BLaER1 (cell line): ENCODE results near the gene ANKRD11.

ENCODE experiments used
- H3K27ac ChIP-seq: shearing (Covaris generic); formaldehyde crosslinking; 2 replicates; pipeline ENCODE4 v1.8.1; 2022
- H3K27me3 ChIP-seq: shearing (Covaris generic); formaldehyde crosslinking; 2 replicates; pipeline ENCODE4 v1.8.1; 2022
- H3K36me3 ChIP-seq: shearing (Covaris generic); formaldehyde crosslinking; 2 replicates; pipeline ENCODE4 v1.8.1; 2022
- H3K4me1 ChIP-seq: shearing (Covaris generic); formaldehyde crosslinking; 2 replicates; pipeline ENCODE4 v1.8.1; 2022
- H3K4me2 ChIP-seq: shearing (Covaris generic); formaldehyde crosslinking; 2 replicates; pipeline ENCODE4 v1.8.1; 2022
- H3K4me3 ChIP-seq: shearing (Covaris generic); formaldehyde crosslinking; 2 replicates; pipeline ENCODE4 v1.8.1; 2022
- H3K9ac ChIP-seq: shearing (Covaris generic); formaldehyde crosslinking; 2 replicates; pipeline ENCODE4 v1.8.1; 2022
- H3K9me3 ChIP-seq: shearing (Covaris generic); formaldehyde crosslinking; 2 replicates; pipeline ENCODE4 v1.8.1; 2022
- H4K20me1 ChIP-seq: shearing (Covaris generic); formaldehyde crosslinking; 2 replicates; pipeline ENCODE4 v1.8.1; 2022
- Cebpa-rat ChIP-seq: shearing (Covaris generic); IDR thresholded peaks from 2 replicates; pipeline ENCODE4 v1.8.1; 2022

The ANKRD11 gene

DNA sequence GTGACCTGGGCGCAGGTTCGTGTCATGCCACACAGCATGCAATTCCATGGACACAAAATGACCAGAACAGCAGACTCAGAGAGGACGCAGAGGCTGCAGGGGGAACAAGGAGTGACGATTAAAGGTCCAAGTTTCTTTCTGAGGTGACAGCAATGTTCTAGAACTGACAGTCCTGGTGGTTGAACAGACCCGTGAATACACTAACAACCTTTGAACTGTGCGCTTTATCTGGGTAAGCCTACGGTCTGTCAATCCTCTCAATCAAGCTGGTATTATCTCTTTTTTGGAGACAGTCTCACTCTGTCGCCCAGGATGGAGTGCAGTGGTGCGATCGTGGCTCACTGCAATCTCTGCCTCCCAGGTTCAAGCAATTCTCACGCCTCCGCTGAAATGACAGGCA is 138.7 kb downstream of the ANKRD11 start:
- H3K4me2 ChIP-seq = peak overlapping the region; percentile 95
- TF ChIP-seq Cebpa-rat = no peak
- H3K4me1 ChIP-seq = peaks cover 100% of the 10 kb centered on the region
- H3K27me3 ChIP-seq = no peaks in the 10 kb centered on the region
- H4K20me1 ChIP-seq = peaks cover 100% of the 10 kb centered on the region
- no peak overlapping the region for H3K27ac ChIP-seq
- H3K9me3 ChIP-seq = no peaks in the 10 kb centered on the region
- H3K9ac ChIP-seq = no peak overlapping the region
- H3K4me3 ChIP-seq = no peak overlapping the region
- peaks cover 31% of the 10 kb centered on the region for H3K36me3 ChIP-seq

GRCh38 chr16:89350701-89351380 is 139.5 kb downstream of the ANKRD11 start:
- Histone ChIP-seq H3K27me3 (no peaks in the 10 kb centered on the region), H3K4me2 (peak overlapping the region; percentile 95), H3K4me3 (no peak overlapping the region), H3K36me3 (peaks cover 27% of the 10 kb centered on the region), H3K9ac (no peak overlapping the region), H3K9me3 (no peaks in the 10 kb centered on the region), H3K27ac (no peak overlapping the region), H3K4me1 (peaks cover 100% of the 10 kb centered on the region), H4K20me1 (peaks cover 100% of the 10 kb centered on the region)
- no peak for TF ChIP-seq Cebpa-rat

DNA sequence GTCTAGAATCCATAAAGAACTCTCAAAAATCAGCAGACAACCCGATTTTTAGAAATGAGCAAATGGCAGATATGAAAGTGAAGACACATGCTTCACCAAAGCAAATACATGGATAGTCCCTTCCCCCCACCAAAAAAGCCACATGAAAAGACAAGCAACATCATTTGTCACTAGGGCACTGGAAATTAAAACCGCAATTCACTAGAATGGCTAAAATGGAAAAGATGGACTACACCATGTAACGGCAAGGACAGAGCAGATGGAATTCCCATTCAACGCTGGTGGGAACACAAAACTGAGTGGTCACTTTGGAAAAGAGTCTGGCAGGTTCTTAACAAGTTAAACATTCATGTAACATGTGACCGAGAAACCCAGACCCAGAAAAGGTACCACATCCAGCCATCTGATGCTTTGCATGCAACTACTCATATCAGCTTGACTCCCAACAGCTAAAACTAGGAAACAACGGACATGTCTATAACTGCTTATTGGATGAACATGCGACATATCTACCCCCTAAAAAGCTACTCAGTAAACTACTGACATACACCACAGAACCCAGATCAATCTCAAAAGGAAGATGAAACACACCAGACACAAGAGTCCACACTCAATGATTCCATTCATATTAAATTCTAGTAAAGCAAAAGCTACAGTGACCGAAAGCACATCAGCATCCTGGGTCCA is 140.3 kb downstream of the ANKRD11 start:
- Histone ChIP-seq H3K4me2 (peak overlapping the region; percentile 95), H3K9ac (no peak overlapping the region), H3K27ac (no peak overlapping the region), H3K4me1 (peaks cover 100% of the 10 kb centered on the region), H3K27me3 (no peaks in the 10 kb centered on the region), H3K4me3 (no peak overlapping the region), H3K9me3 (no peaks in the 10 kb centered on the region), H3K36me3 (peaks cover 27% of the 10 kb centered on the region), H4K20me1 (peaks cover 100% of the 10 kb centered on the region)
- no peak for TF ChIP-seq Cebpa-rat

GRCh38 chr16:89347807-89348206 is 142.6 kb downstream of the ANKRD11 start:
- H3K9me3 ChIP-seq = no peaks in the 10 kb centered on the region
- H3K4me1 ChIP-seq = peaks cover 100% of the 10 kb centered on the region
- peak overlapping the region; percentile 95 for H3K4me2 ChIP-seq
- no peak overlapping the region for H3K27ac ChIP-seq
- H3K36me3 ChIP-seq = peaks cover 48% of the 10 kb centered on the region
- no peak overlapping the region for H3K4me3 ChIP-seq
- TF ChIP-seq Cebpa-rat = no peak
- peaks cover 100% of the 10 kb centered on the region for H4K20me1 ChIP-seq
- no peak overlapping the region for H3K9ac ChIP-seq
- no peaks in the 10 kb centered on the region for H3K27me3 ChIP-seq

GRCh38 chr16:89346869-89347268 is 143.5 kb downstream of the ANKRD11 start:
- H3K9me3 ChIP-seq = no peaks in the 10 kb centered on the region
- H3K4me2 ChIP-seq = peak overlapping the region; percentile 18; the same call in 1 of the 2 replicates
- peaks cover 100% of the 10 kb centered on the region for H4K20me1 ChIP-seq
- no peak for TF ChIP-seq Cebpa-rat
- peaks cover 100% of the 10 kb centered on the region for H3K4me1 ChIP-seq
- no peaks in the 10 kb centered on the region for H3K27me3 ChIP-seq
- no peak overlapping the region for H3K4me3 ChIP-seq
- no peak overlapping the region for H3K9ac ChIP-seq
- H3K27ac ChIP-seq = no peak overlapping the region
- H3K36me3 ChIP-seq = peaks cover 47% of the 10 kb centered on the region

DNA sequence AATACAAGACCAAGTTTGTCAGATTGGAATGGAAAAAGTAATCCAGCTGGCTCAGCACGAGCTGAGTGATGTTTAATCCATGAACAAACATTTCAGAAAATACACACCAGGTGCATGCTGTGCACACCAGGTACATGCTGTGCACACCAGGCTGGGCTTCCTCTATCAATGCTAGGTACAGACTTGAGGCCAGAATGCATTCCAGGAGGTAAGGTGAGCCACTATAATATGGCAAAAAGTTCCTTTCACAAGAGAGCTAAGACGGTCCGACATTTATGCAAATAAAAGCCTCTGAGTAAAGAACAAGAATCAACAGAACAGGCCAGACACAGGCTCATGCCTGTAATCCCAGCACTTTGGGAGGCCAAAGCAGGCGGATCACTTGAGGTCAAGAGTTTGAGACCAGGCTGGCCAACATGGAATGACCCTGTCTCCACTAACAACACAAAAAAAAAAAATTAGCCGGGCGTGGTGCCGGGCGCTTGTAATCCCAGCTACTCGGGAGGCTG is 144.7 kb downstream of the ANKRD11 start:
- Histone ChIP-seq H3K27me3 (no peaks in the 10 kb centered on the region), H3K4me2 (peak overlapping the region; percentile 56; the same call in 1 of the 2 replicates), H3K9me3 (no peaks in the 10 kb centered on the region), H3K36me3 (peaks cover 37% of the 10 kb centered on the region), H3K4me3 (no peak overlapping the region), H3K9ac (no peak overlapping the region), H3K4me1 (peaks cover 100% of the 10 kb centered on the region), H3K27ac (no peak overlapping the region), H4K20me1 (peaks cover 100% of the 10 kb centered on the region)
- TF ChIP-seq Cebpa-rat = no peak

GRCh38 chr16:89344846-89345611 is 145.3 kb downstream of the ANKRD11 start:
- Histone ChIP-seq H3K36me3 (peaks cover 35% of the 10 kb centered on the region), H3K27me3 (no peaks in the 10 kb centered on the region), H3K9ac (peak overlapping the region; percentile 43), H3K4me1 (peaks cover 100% of the 10 kb centered on the region), H3K9me3 (no peaks in the 10 kb centered on the region), H3K4me2 (peak overlapping the region; percentile 56), H3K4me3 (no peak overlapping the region), H4K20me1 (peaks cover 100% of the 10 kb centered on the region), H3K27ac (0 out of 2 replicates have a peak overlapping the region, but pooled peaks have one; percentile 45)
- no peak for TF ChIP-seq Cebpa-rat

GRCh38 chr16:89344458-89344834 is 145.9 kb downstream of the ANKRD11 start:
- Histone ChIP-seq H3K4me2 (peak overlapping the region; percentile 56), H3K9ac (peak overlapping the region; percentile 43), H3K36me3 (peaks cover 35% of the 10 kb centered on the region), H3K4me3 (no peak overlapping the region), H3K27me3 (no peaks in the 10 kb centered on the region), H3K4me1 (peaks cover 100% of the 10 kb centered on the region), H4K20me1 (peaks cover 100% of the 10 kb centered on the region), H3K9me3 (no peaks in the 10 kb centered on the region), H3K27ac (0 out of 2 replicates have a peak overlapping the region, but pooled peaks have one; percentile 45)
- no peak for TF ChIP-seq Cebpa-rat
